Brain microvascular endothelial cell (primary cell): Measurements from ENCODE around the gene SLC2A9.

ENCODE experiments used
- DNase-seq: peaks from one replicate; pipeline ENCODE4 v3.0.0-alpha.2; 2020
- H3K27ac ChIP-seq: fragments of 250-450 bp; sonication (Bioruptor Pico); 2 replicates; pipeline ENCODE4 v1.5.1; 2020; ENCODE audit warnings: mild to moderate bottlenecking, moderate library complexity
- H3K27me3 ChIP-seq: fragments of 250-450 bp; sonication (Bioruptor Pico); replicated peaks from 2 replicates; pipeline ENCODE4 v1.5.1; 2020; ENCODE audit warnings: mild to moderate bottlenecking
- H3K36me3 ChIP-seq: fragments of 250-450 bp; sonication (Bioruptor Pico); replicated peaks from 2 replicates; pipeline ENCODE4 v1.5.1; 2020; ENCODE audit warnings: mild to moderate bottlenecking
- H3K4me3 ChIP-seq: 2 replicates; pipeline ENCODE4 v1.5.1; 2011; ENCODE audit warnings: low read depth, mild to moderate bottlenecking, control low read depth, low read length, moderate library complexity
- CTCF ChIP-seq: IDR thresholded peaks from 2 replicates; pipeline ENCODE4 v1.5.1; 2011; ENCODE audit warnings: low read depth, mild to moderate bottlenecking, moderate library complexity, low read length, control low read depth, inconsistent platforms; ENCODE audit errors: missing control alignments
- in situ Hi-C: cut with HindIII; loops from 2 replicates; pipeline ENCODE4 v1.10.0; 2017; ENCODE audit warnings: low sequenced_read_pairs, low pct_ligation_motif_present

The SLC2A9 gene

GRCh38 chr4:9925750-9926439 lies 95.4 kb downstream of the SLC2A9 start:
- TF ChIP-seq CTCF, result no peak
- DNase-seq, result no peak
- Histone ChIP-seq H3K4me3 (no peak overlapping the region), H3K27me3 (no peaks in the 10 kb centered on the region), H3K27ac (no peak overlapping the region), H3K36me3 (no peaks in the 10 kb centered on the region)
- in situ Hi-C loops, result no loop called here

GRCh38 chr4:9924750-9925149 lies 96.5 kb downstream of the SLC2A9 start:
- Histone ChIP-seq H3K27me3 (no peaks in the 10 kb centered on the region), H3K4me3 (no peak overlapping the region), H3K36me3 (no peaks in the 10 kb centered on the region), H3K27ac (no peak overlapping the region)
- peak; percentile 59 for DNase-seq
- in situ Hi-C loops, result no loop called here
- TF ChIP-seq CTCF, result no peak

- H3K27me3 ChIP-seq, result no peaks in the 10 kb centered on the region
- no peak for TF ChIP-seq CTCF
- in situ Hi-C loops, result no loop called here
- no peak overlapping the region for H3K4me3 ChIP-seq
- DNase-seq, result no peak
- H3K36me3 ChIP-seq, result no peaks in the 10 kb centered on the region
- H3K27ac ChIP-seq, result no peak overlapping the region
Observed at GRCh38 chr4:9923195-9923812, 98.0 kb downstream of the SLC2A9 start.

GRCh38 chr4:9921326-9921725 lies 100.0 kb downstream of the SLC2A9 start:
- Histone ChIP-seq H3K27me3 (no peaks in the 10 kb centered on the region), H3K27ac (no peak overlapping the region), H3K4me3 (no peak overlapping the region), H3K36me3 (no peaks in the 10 kb centered on the region)
- DNase-seq, result no peak
- in situ Hi-C loops, result no loop called here
- TF ChIP-seq CTCF, result no peak

GRCh38 chr4:9920029-9920428 lies 101.3 kb downstream of the SLC2A9 start:
- DNase-seq, result no peak
- in situ Hi-C loops, result no loop called here
- no peak for TF ChIP-seq CTCF

More at GRCh38 chr4:9920029-9920428, 101.3 kb downstream of the SLC2A9 start:
- Histone ChIP-seq H3K36me3 (no peaks in the 10 kb centered on the region), H3K27me3 (no peaks in the 10 kb centered on the region), H3K27ac (no peak overlapping the region), H3K4me3 (no peak overlapping the region)
